ENCODE results near the gene TTC9B. TPM values are rescaled to one million over a fixed set of nuclear protein-coding genes. Genes with fewer than 3 reads are reported as not detected.

TTC9B gene
- total and polyA plus RNA-seq, 2 of the 4 experiments (the other 2 are of a cell fraction), result not detected

DNA sequence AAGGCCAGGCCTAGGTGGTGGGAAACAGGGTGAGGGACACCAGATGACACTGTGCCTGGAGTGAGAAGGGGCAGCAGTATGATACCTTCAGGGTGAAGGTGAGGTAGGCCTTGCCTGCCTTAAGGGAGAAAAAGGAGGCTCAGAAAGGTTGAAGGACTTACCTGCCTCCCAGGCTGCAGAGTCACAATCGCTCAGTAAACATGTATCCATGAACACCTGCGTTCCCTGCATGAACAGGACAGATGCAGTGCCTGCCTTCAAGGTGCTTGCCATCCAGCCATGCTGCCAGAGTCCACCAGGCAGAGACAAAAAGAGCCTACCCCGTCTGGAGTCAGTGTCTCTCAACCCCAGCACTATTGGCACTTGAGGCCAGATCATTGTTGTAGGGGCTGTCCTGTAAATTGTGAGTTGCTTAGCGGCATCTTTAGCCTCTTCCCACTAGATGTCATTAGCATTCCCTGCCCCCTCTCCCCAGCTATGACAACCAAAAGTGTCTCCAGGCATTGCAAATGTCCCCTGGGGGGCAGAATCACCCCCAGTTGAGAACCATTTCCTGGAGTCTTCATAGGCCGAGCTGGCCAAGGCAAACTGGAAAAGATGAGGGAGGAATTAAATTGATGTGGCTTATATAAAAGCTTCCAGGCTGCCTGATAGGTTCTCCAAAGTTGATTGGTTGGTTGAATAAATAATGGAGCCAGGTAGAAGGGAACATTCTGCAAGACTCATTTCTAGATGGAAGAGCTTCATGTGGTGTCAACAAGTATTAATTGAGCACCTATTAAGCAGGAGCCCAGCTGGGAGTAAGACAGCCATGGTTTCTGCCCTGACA, 25.2 kb downstream of the TTC9B start:
- Histone ChIP-seq H3K36me3 (ENCODE audit: control insufficient read depth, insufficient read depth, low read length) (no peaks in the 10 kb centered on the region; the same call in 1 of the 2 replicates), H2BK120ac (ENCODE audit: low read depth, low read length) (no peak overlapping the region), H3K27me3 (ENCODE audit: control insufficient read depth, insufficient read depth, low read length) (no peaks in the 10 kb centered on the region), H3K79me1 (ENCODE audit: low read depth in 1 of 2, low read length in 2 of 2) (peaks cover 5 to 26% of the 10 kb centered on the region in 2 experiments), H2AK5ac (ENCODE audit: low read depth, low read length) (peak overlapping the region; percentile 44; the same call in 1 of the 2 replicates), H3K9ac (ENCODE audit: low read depth, low read length) (no peak overlapping the region), H2AK9ac (replicated peaks; ENCODE audit: low read depth, low read length, poor library complexity) (peak overlapping the region; percentile 48), H2BK15ac (ENCODE audit: low read depth, low read length) (no peak overlapping the region), H3K23ac (ENCODE audit: low read depth, low read length) (peak overlapping the region; percentile 13; the same call in 1 of the 2 replicates), H4K8ac (ENCODE audit: low read depth in 2 of 2, low read length in 2 of 2) (no peak overlapping the region), H4K5ac (ENCODE audit: low read depth, low read length) (no peak overlapping the region), H3K56ac (ENCODE audit: extremely low read depth, insufficient read depth, low read length) (no peak overlapping the region), H3K9me3 (ENCODE audit: control insufficient read depth, insufficient read depth, low read length) (no peaks in the 10 kb centered on the region), H2BK5ac (ENCODE audit: low read depth, low read length, poor library complexity, severe bottlenecking) (no peak overlapping the region), H3K14ac (replicated peaks; ENCODE audit: low read depth, low read length) (no peak overlapping the region), H4K20me1 (ENCODE audit: insufficient read depth, low read length) (no peaks in the 10 kb centered on the region), H3K4me2 (ENCODE audit: low read depth, low read length) (peak overlapping the region; percentile 49), H3K27ac (ENCODE audit: insufficient read depth, low read length) (no peak overlapping the region), H3K9me1 (ENCODE audit: insufficient read depth, low read length) (peaks cover 6% of the 10 kb centered on the region), H2AFZ (replicated peaks; ENCODE audit: low read length, poor library complexity) (peak overlapping the region; percentile 26), H3K4ac (ENCODE audit: low read depth, low read length) (no peak overlapping the region; the same call in 1 of the 2 replicates), H3K4me3 (ENCODE audit: insufficient read depth, low read depth, low read length) (no peak overlapping the region), H3K18ac (ENCODE audit: low read depth, low read length) (no peak overlapping the region), H4K91ac (ENCODE audit: insufficient read depth, low read depth, low read length) (no peak overlapping the region), H3K4me1 (ENCODE audit: control insufficient read depth, insufficient read depth, low read length) (peaks cover 9% of the 10 kb centered on the region), H2BK20ac (ENCODE audit: low read depth, low read length) (no peak overlapping the region)
- DNase-seq, result no peak
- intact Hi-C loops (cut with micrococcal nuclease) (no loop called here), in situ Hi-C loops (cut with MboI; ENCODE audit: low sequenced_read_pairs) (no loop called here), dilution Hi-C loops (cut with HindIII; ENCODE audit: low sequenced_read_pairs, unreplicated experiment) (no loop called here)
- ATAC-seq (ENCODE audit: low read depth), result no peak
- WGBS, 2 experiments (ENCODE audit: extremely low coverage in 2 of 2, insufficient read length in 1 of 2), result 84% methylated on average over 2 of the region's 5 CpGs; no CpG with 5 or more reads in 1 of the 2 experiments
- ChIA-PET CTCF (no interaction called here), POLR2A (ENCODE audit: unreplicated experiment) (interaction anchor here (0.7 kb wide), 1 partner anchor 1617 kb away, joined by 3 read pairs; no protein-coding TSS in a partner anchor)
- no TSS peak for BruUV-seq (replicated peaks)
- TF ChIP-seq MAFK (IDR thresholded peaks at IDR 0.05; ENCODE audit: low read depth, low read length) (no peak), SMC3 (IDR thresholded peaks at IDR 0.05; ENCODE audit: low read depth, low read length) (no peak), RCOR1 (IDR thresholded peaks at IDR 0.05; ENCODE audit: insufficient replicate concordance, low read length) (no peak), CHD1 (IDR thresholded peaks at IDR 0.05; ENCODE audit: low read depth, low read length) (no peak), RAD21 (IDR thresholded peaks at IDR 0.05; ENCODE audit: low read length) (no peak), BHLHE40 (IDR thresholded peaks at IDR 0.05; ENCODE audit: low read depth, low read length) (no peak), CEBPB (IDR thresholded peaks at IDR 0.05; ENCODE audit: low read depth, low read length) (no peak), POLR2A (IDR thresholded peaks at IDR 0.05; ENCODE audit: low read depth, low read length) (no peak), CTCF (conservative IDR thresholded peaks at IDR 0.05; ENCODE audit: low read depth, low read length) (no peak), RFX5 (IDR thresholded peaks at IDR 0.05; ENCODE audit: low read depth, low read length) (no peak), NFE2L2 (IDR thresholded peaks at IDR 0.05; ENCODE audit: low read depth, low read length) (no peak), MAZ (IDR thresholded peaks at IDR 0.05; ENCODE audit: borderline replicate concordance, low read depth, low read length) (no peak)
- TF ChIP-seq, protein P1, sequence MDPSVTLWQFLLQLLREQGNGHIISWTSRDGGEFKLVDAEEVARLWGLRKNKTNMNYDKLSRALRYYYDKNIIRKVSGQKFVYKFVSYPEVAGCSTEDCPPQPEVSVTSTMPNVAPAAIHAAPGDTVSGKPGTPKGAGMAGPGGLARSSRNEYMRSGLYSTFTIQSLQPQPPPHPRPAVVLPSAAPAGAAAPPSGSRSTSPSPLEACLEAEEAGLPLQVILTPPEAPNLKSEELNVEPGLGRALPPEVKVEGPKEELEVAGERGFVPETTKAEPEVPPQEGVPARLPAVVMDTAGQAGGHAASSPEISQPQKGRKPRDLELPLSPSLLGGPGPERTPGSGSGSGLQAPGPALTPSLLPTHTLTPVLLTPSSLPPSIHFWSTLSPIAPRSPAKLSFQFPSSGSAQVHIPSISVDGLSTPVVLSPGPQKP (IDR thresholded peaks at IDR 0.05; ENCODE audit: borderline replicate concordance, low read depth, low read length), result no peak
- TF ChIP-seq, protein P2, sequence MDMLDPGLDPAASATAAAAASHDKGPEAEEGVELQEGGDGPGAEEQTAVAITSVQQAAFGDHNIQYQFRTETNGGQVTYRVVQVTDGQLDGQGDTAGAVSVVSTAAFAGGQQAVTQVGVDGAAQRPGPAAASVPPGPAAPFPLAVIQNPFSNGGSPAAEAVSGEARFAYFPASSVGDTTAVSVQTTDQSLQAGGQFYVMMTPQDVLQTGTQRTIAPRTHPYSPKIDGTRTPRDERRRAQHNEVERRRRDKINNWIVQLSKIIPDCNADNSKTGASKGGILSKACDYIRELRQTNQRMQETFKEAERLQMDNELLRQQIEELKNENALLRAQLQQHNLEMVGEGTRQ (IDR thresholded peaks at IDR 0.05; ENCODE audit: low read depth, low read length), result no peak
